HG03469 (cell line): ENCODE results near the gene LGALS8.
"Not testable (repeated sequence)": the region's sequence is repeated elsewhere in the genome, so short reads cannot be mapped to it uniquely, and the experiment has no call there.

Experiments
- ATAC-seq: cut with Tn5 transposase; IDR thresholded peaks from one replicate; pipeline ENCODE4 v1.9.1; 2021; ENCODE audit warnings: mild to moderate bottlenecking, moderate library complexity, moderate number of reproducible peaks; ENCODE audit not compliant: unreplicated experiment

LGALS8 gene

GRCh38 chr1:236523704-236524141 lies at the start of gene LGALS8:
Gene LGALS8, plus strand, starts transcription at chr1:236523982. Its CDS starts 2,089 bp downstream, at chr1:236526071.
- ATAC-seq: peak; percentile 31

- ATAC-seq: no peak
Observed at GRCh38 chr1:236476019-236476418, 47.8 kb upstream of the LGALS8 start.

DNA sequence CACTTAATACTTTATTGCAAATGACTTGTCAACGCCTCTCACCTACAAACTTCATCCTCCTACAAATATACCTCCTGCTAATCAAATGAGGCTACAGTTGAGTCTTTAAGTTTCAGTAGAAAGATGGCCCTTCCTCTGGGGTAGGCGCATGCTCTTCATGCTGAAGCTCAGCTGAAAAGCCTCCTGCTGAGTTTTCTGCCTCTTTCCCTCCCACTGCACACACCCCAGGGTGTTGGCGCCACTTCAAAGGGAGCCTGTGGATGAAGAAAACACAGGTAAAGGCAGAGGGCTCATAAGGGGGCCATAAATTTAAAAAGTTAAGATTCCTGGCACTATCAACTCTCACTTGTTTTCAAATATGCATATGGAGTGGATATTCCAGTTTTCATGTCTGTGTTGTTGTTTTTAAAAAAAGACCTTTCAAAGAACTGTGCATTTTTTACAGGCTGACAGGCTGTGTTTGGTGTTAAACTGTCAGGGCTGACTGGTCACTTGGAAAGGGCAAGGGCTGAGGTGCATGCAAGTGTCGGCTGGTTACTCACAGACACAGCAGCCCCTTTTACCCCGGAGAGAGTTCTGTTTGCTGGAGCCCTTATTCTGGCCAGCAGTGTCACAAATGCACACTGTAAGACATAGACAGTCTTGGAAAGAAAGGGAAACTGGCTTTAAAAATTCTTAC lies 42.9 kb upstream of the LGALS8 start:
- no peak for ATAC-seq

DNA sequence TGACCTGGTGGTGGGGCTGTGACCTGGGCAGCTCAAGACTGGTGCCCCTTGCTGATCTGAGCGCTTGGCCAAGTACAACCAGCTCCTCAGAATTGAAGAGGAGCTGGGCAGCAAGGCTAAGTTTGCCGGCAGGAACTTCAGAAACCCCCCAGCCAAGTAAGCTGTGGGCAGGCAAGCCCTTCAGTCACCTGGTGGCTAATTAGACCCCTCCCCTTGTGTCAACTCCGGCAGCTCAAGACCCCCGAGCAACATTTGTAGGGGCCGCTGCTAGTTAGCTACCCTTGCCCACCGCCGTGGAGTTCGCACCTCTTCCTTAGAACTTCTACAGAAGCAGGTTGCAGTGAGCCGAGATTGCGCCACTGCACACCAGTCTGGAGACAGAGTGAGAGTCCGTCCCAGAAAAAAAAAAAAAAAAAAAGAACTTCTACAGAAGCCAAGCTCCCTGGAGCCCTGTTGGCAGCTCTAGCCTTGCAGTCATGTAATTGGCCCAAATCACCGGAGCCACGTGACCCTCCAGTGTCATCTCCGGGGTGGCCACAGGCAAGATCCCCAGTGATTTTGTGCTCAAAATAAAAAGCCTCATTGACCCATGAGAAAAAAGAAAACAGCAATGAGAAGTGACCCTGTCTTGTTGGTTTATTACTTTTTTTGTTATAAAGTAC lies 39.3 kb upstream of the LGALS8 start:
- no peak for ATAC-seq

- ATAC-seq: no peak
Observed at GRCh38 chr1:236486356-236487002, 37.3 kb upstream of the LGALS8 start.

- ATAC-seq: not testable (repeated sequence)
Observed at GRCh38 chr1:236489161-236489560, 34.6 kb upstream of the LGALS8 start.

DNA sequence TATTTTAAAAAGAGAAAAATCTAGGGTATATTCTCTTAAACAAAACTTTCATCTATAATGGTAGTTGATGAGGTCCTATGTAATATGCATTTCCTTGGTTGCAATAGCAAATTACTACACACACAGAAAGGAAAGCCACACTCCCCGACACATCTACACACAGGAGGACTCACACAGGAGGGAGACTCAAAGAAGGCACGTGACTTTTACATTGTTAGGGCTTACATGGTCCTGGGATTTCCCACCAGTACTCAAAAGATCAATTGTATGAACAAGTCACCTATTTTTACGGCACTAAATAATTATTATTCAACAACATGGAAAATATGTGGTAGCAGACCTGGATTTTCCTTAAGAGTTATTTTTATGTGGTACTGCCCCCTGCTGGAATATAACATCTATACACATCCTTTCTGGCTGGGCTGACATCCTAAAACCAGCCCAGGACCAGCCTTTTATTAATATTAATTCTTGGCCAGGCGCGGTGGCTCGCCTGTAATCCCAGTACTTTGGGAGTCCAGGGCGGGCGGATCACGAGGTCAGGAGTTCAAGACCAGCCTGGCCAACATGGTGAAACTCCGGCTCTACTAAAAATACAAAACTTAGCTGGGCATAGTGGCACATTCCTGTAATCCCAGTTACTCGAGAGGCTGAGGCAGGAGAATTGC lies 33.9 kb upstream of the LGALS8 start:
- ATAC-seq: no peak

- ATAC-seq: no peak
Observed at GRCh38 chr1:236491469-236492136, 32.2 kb upstream of the LGALS8 start.

GRCh38 chr1:236492378-236492777 lies 31.4 kb upstream of the LGALS8 start:
- no peak for ATAC-seq

DNA sequence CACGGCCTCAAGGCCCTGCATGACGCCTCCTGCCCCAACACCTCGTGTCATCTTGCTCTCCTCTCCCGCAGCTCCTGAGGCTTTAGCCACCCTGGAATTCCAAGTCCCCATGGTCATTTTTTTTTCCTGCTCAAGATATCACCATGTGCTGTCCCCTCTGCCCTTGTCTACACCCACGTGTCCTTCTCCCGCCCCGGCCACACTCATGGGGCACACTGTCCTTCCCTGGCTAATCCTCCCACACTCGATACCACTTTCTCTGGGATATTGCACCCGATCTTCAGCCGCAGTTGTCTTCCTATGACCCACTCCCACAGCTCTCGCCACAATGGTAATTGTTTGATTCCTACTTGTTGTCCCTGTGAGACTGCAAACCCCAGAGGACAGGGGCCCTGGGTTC lies 29.7 kb upstream of the LGALS8 start:
- no peak for ATAC-seq

GRCh38 chr1:236494586-236495466 lies 29.0 kb upstream of the LGALS8 start:
- no peak for ATAC-seq

GRCh38 chr1:236495467-236496112 lies 28.2 kb upstream of the LGALS8 start:
- no peak for ATAC-seq

- no peak for ATAC-seq
Observed at GRCh38 chr1:236497908-236498307, 25.9 kb upstream of the LGALS8 start.

DNA sequence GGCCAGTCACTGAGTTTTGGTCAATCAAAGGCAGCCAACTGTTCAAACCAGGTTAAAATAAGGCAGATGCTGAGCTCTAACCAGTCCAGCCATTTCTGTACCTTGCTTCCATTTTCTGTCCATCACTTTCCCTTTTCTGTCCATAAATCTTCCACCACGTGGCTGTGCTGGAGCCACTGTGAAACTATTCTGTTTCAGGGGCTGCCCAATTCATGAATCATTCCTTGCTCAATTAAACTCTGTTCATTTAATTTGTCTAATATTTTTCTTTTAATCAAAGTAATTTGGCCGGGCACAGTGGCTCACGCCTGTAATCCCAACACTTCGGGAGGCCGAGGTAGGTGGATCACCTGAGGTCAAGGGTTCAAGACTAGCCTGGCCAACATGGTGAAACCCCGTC lies 22.7 kb upstream of the LGALS8 start:
- no peak for ATAC-seq

DNA sequence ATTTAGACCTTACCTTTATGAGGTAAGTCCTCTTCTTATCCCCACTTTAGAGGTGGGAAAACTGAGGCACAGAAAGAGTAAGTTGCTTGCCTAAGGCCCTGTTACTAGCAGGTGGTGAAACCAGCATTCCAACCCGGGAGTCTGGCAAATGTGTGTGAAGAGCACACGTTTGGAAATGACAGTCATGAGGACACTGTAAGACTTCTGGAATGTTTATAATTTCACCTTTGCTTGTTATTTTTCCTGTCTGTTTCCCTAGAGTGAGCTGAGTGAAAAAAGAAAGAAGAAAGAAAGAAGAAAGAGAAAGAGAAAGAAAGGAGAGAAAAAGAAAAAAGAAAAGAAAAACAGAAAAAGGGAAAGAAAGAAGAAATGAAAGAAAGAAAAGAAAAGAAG lies 21.2 kb upstream of the LGALS8 start:
- ATAC-seq: no peak

GRCh38 chr1:236502972-236503639 lies 20.7 kb upstream of the LGALS8 start:
- no peak for ATAC-seq

GRCh38 chr1:236504338-236504737 lies 19.4 kb upstream of the LGALS8 start:
- not testable (repeated sequence) for ATAC-seq

DNA sequence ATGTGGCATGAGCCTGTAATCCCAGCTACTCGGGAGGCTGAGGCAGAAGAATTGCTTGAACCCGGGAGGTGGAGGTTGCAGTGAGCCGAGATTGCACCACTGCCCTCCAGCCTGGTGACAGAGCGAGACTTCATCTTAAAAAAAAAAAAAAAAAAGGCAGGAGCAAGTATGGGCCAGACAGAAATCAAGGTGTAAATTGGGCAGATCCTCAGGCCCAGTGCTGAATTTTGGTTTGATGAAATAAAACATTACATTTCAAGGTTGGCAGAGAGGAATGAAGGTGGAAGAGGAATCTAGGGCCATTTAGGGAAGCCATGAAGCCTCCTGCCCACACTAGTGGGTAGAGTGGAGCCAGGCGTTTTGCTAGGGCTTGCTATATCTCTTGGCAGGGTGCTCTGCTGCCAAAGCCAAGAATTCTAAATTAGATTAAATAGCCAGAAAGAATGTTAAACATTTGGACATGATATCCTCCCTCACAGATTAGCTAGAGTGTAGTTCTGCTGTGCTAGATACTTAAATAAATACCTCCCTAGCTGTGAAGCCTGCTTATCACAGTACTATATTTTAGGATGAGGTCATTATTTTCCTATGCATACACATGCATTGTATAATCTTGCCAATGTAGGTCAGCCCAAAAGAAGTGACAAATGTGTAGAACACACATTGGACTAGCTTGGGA lies 16.6 kb upstream of the LGALS8 start:
- no peak for ATAC-seq
